ENCODE results near the gene BANF2. TPM values are rescaled to one million over a fixed set of nuclear protein-coding genes. Genes with fewer than 3 reads are reported as not detected.

Gene BANF2
- total and polyA plus RNA-seq, 2 experiments from 2014 or later = not detected

GRCh38 chr20:17663040-17663399, 36.7 kb upstream of the BANF2 start:
- H3K36me3 Mint-ChIP-seq (ENCODE audit: low read depth) = peaks cover 37% of the 10 kb centered on the region
- Histone ChIP-seq H3K79me2 (replicated peaks; ENCODE audit: insufficient read depth) (peaks cover 86% of the 10 kb centered on the region), H3K36me3 (ENCODE audit: insufficient read depth) (peaks cover 14% of the 10 kb centered on the region), H3K27me3 (ENCODE audit: insufficient read depth) (no peaks in the 10 kb centered on the region), H3K4me3 (no peak overlapping the region), H4K20me1 (replicated peaks; ENCODE audit: insufficient read depth) (peaks cover 22% of the 10 kb centered on the region), H3K27ac (ENCODE audit: low read depth) (peak overlapping the region; percentile 78; the same call in 1 of the 2 replicates), H3F3A (replicated peaks; ENCODE audit: low read depth) (no peaks in the 10 kb centered on the region), H3K9me2 (ENCODE audit: insufficient read depth) (no peaks in the 10 kb centered on the region), H3K4me2 (no peak overlapping the region), H3K4me1 (ENCODE audit: insufficient read depth) (peaks cover 35% of the 10 kb centered on the region), H2AFZ (no peak overlapping the region)
- H3K9me3 Mint-ChIP-seq = peaks cover 21% of the 10 kb centered on the region
- no peak overlapping the region for H3K4me3 Mint-ChIP-seq
- TF ChIP-seq ZNF331 (CRISPR knock-in tag; IDR thresholded peaks at IDR 0.05; ENCODE audit: low read depth) (no peak), POLR2AphosphoS5 (IDR thresholded peaks at IDR 0.05; ENCODE audit: low read depth) (no peak), ZNF114 (CRISPR knock-in tag; IDR thresholded peaks at IDR 0.05) (no peak), REST (IDR thresholded peaks at IDR 0.05; ENCODE audit: unreplicated experiment) (no peak), ETS1 (IDR thresholded peaks at IDR 0.05) (no peak), NANOG (IDR thresholded peaks at IDR 0.05; ENCODE audit: borderline replicate concordance) (no peak), JUNB (IDR thresholded peaks at IDR 0.05; ENCODE audit: unreplicated experiment) (no peak), STAT1 (IDR thresholded peaks at IDR 0.05; ENCODE audit: unreplicated experiment) (no peak), ZNF462 (CRISPR knock-in tag; IDR thresholded peaks at IDR 0.05) (no peak), CREB1 (CRISPR knock-in tag; IDR thresholded peaks at IDR 0.05; ENCODE audit: low read depth) (no peak), CTCF (conservative IDR thresholded peaks at IDR 0.05; ENCODE audit: low read depth in 2 of 2) (no peak), EZH2 (IDR thresholded peaks at IDR 0.05; ENCODE audit: low read depth, unreplicated experiment) (no peak), EZH2phosphoT487 (IDR thresholded peaks at IDR 0.05; ENCODE audit: unreplicated experiment) (no peak)
- ATAC-seq = no peak
- H3K27ac Mint-ChIP-seq = peak overlapping the region; percentile 85; the same call in 1 of the 2 replicates
- peaks cover 53% of the 10 kb centered on the region for H3K4me1 Mint-ChIP-seq
- peaks cover 7% of the 10 kb centered on the region for H3K27me3 Mint-ChIP-seq (ENCODE audit: insufficient read depth, low read depth, poor library complexity)
- no peak for DNase-seq (ENCODE audit: low spot score)
